Measurements from ENCODE around the gene KRTAP19-7. TPM values are rescaled to one million over a fixed set of nuclear protein-coding genes. Genes with fewer than 3 reads are reported as not detected.

The KRTAP19-7 gene
- total RNA-seq, 1 experiment from 2014 or later: not detected

DNA sequence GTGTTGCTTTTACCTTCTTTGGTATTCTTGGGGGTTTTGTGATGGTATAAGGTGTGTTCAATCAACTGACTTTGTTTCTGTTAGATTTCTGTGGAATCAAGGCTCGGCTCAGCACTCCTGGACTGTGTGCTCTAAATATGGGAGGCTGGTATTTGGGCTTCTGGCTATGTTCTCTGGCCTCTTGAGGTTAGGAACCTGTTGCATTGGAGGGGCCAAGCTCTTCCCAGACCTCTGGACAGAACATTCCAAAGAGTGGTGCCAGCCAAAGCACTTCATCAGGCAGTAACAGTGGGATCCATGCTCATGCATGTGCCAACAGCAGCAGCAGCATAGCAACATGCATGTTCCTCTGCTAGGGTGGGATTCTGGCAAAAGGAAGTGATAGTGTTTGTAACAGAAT, 8.3 kb downstream of the KRTAP19-7 start:
- Histone ChIP-seq H3K9me2 (replicated peaks; ENCODE audit: low read length) (0 out of 2 replicates have a peak, but pooled peaks cover 4% of the 10 kb centered on the region), H3K9ac (ENCODE audit: low read length) (no peak overlapping the region), H3K36me3 (ENCODE audit: low read depth, low read length) (no peaks in the 10 kb centered on the region), H3K4me2 (ENCODE audit: low read length) (no peak overlapping the region), H3K4me1 (ENCODE audit: insufficient read depth, low read length) (no peaks in the 10 kb centered on the region), H3F3A (ENCODE audit: low read length, unreplicated experiment) (no peaks in the 10 kb centered on the region), H3K9me3 (ENCODE audit: low read length) (no peaks in the 10 kb centered on the region), H2AFZ (ENCODE audit: low read length) (no peak overlapping the region), H3K79me2 (ENCODE audit: low read length) (no peaks in the 10 kb centered on the region), H3K27ac (ENCODE audit: low read length) (no peak overlapping the region), H3K27me3 (ENCODE audit: low read length) (no peaks in the 10 kb centered on the region), H3K4me3 (ENCODE audit: low read length) (no peak overlapping the region), H4K20me1 (ENCODE audit: low read length) (no peaks in the 10 kb centered on the region)
- ChIA-PET POLR2A (ENCODE audit: unreplicated experiment) (no interaction called here), CTCF (no interaction called here)
- intact Hi-C loops (cut with micrococcal nuclease): no loop called here
- TF ChIP-seq, protein P1, sequence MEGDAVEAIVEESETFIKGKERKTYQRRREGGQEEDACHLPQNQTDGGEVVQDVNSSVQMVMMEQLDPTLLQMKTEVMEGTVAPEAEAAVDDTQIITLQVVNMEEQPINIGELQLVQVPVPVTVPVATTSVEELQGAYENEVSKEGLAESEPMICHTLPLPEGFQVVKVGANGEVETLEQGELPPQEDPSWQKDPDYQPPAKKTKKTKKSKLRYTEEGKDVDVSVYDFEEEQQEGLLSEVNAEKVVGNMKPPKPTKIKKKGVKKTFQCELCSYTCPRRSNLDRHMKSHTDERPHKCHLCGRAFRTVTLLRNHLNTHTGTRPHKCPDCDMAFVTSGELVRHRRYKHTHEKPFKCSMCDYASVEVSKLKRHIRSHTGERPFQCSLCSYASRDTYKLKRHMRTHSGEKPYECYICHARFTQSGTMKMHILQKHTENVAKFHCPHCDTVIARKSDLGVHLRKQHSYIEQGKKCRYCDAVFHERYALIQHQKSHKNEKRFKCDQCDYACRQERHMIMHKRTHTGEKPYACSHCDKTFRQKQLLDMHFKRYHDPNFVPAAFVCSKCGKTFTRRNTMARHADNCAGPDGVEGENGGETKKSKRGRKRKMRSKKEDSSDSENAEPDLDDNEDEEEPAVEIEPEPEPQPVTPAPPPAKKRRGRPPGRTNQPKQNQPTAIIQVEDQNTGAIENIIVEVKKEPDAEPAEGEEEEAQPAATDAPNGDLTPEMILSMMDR (conservative IDR thresholded peaks at IDR 0.05; ENCODE audit: low read depth, low read length): no peak
- TF ChIP-seq EZH2 (IDR thresholded peaks at IDR 0.05; ENCODE audit: low read length, unreplicated experiment) (no peak), EZH2phosphoT487 (IDR thresholded peaks at IDR 0.05; ENCODE audit: borderline replicate concordance, low read length) (no peak)
- no TSS peak for BruUV-seq (replicated peaks)
- no peak for ATAC-seq
- DNase-seq: no peak

DNA sequence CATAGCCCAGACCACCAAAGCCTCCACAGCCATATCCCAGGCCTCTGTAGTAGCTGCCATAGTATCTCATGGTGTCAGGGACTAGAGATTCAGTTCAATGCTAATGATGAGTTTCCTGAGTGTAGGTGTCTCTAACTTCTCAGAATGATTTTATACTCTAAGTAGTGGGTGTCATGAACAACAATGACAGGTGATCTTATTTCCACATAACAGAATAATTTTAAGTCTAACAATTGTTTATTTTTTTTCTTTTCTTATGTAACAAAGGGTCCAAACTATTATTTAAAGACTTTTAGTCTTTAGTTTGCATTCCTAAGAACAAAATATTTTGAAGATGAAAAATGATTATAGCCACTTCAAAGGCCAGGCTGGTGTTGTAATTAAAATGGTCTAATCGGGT, 19.4 kb downstream of the KRTAP19-7 start, which contains the start of gene KRTAP19-6:
TSS of gene KRTAP19-6 (minus strand) at position 101 of the 400 bp plus-strand sequence. CDS start at position 70, 31 bp downstream.
- TF ChIP-seq, protein P1 (conservative IDR thresholded peaks at IDR 0.05; ENCODE audit: low read depth, low read length): no peak
- TF ChIP-seq EZH2 (IDR thresholded peaks at IDR 0.05; ENCODE audit: low read length, unreplicated experiment): no peak
- no peak for TF ChIP-seq EZH2phosphoT487 (IDR thresholded peaks at IDR 0.05; ENCODE audit: borderline replicate concordance, low read length)

DNA sequence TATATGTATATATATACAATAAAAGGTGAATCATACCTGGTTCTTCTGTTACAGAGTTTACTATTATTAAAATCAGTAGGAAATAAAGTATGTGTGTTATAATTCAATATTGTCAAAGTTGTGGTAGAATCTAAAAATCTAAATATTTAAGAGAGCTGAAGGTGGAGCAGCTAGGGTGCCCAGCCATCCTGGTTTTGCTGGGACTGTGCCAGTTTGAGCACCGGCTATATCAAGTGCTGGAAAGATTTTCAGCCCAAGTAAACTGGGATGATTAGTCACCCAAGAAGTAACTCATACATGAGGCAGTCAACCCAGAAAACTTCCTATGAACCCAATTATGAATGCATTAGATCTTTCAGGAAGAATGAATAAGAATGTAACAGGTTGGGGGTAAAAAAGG, 42.2 kb downstream of the KRTAP19-7 start:
- H3K9me3 ChIP-seq (ENCODE audit: low read length): no peaks in the 10 kb centered on the region
- POLR2A ChIA-PET (ENCODE audit: unreplicated experiment): no interaction called here
- H3K79me2 ChIP-seq (ENCODE audit: low read length): no peaks in the 10 kb centered on the region
- H3K27me3 ChIP-seq (ENCODE audit: low read length): no peaks in the 10 kb centered on the region
- H3K9me2 ChIP-seq (replicated peaks; ENCODE audit: low read length): no peaks in the 10 kb centered on the region
- ATAC-seq: 0 out of 2 replicates have a peak, but pooled peaks have one; percentile 27
- H3K9ac ChIP-seq (ENCODE audit: low read length): no peak overlapping the region
- no peak overlapping the region for H2AFZ ChIP-seq (ENCODE audit: low read length)
- H3K27ac ChIP-seq (ENCODE audit: low read length): no peak overlapping the region
- no peak for TF ChIP-seq EZH2phosphoT487 (IDR thresholded peaks at IDR 0.05; ENCODE audit: borderline replicate concordance, low read length)
- TF ChIP-seq, protein P1 (conservative IDR thresholded peaks at IDR 0.05; ENCODE audit: low read depth, low read length): no peak
- TF ChIP-seq EZH2 (IDR thresholded peaks at IDR 0.05; ENCODE audit: low read length, unreplicated experiment): no peak
- BruUV-seq (replicated peaks): no TSS peak
- DNase-seq: peak; percentile 43
- no peaks in the 10 kb centered on the region for H3K4me1 ChIP-seq (ENCODE audit: insufficient read depth, low read length)
- CTCF ChIA-PET: no interaction called here
- H4K20me1 ChIP-seq (ENCODE audit: low read length): no peaks in the 10 kb centered on the region
- H3K4me3 ChIP-seq (ENCODE audit: low read length): no peak overlapping the region
- H3K4me2 ChIP-seq (ENCODE audit: low read length): no peak overlapping the region
- H3K36me3 ChIP-seq (ENCODE audit: low read depth, low read length): no peaks in the 10 kb centered on the region
- intact Hi-C loops (cut with micrococcal nuclease): no loop called here
- no peaks in the 10 kb centered on the region for H3F3A ChIP-seq (ENCODE audit: low read length, unreplicated experiment)

More for the DNA sequence above, 19.4 kb downstream of the KRTAP19-7 start, which contains the start of gene KRTAP19-6:
- Histone ChIP-seq H3K27me3 (ENCODE audit: low read length) (no peaks in the 10 kb centered on the region), H3K9me3 (ENCODE audit: low read length) (no peaks in the 10 kb centered on the region), H3K9ac (ENCODE audit: low read length) (no peak within 1 kb of the TSS), H3K4me1 (ENCODE audit: insufficient read depth, low read length) (no peaks in the 10 kb centered on the region), H3K36me3 (ENCODE audit: low read depth, low read length) (no peaks in the 10 kb centered on the region), H3K4me2 (ENCODE audit: low read length) (no peak within 1 kb of the TSS), H3K4me3 (ENCODE audit: low read length) (no peak within 1 kb of the TSS), H3K9me2 (replicated peaks; ENCODE audit: low read length) (no peaks in the 10 kb centered on the region), H2AFZ (ENCODE audit: low read length) (no peak within 1 kb of the TSS), H4K20me1 (ENCODE audit: low read length) (no peaks in the 10 kb centered on the region), H3F3A (ENCODE audit: low read length, unreplicated experiment) (no peaks in the 10 kb centered on the region), H3K79me2 (ENCODE audit: low read length) (no peaks in the 10 kb centered on the region), H3K27ac (ENCODE audit: low read length) (no peak within 1 kb of the TSS)
- POLR2A ChIA-PET (ENCODE audit: unreplicated experiment): no interaction called here
- no peak for ATAC-seq
- no peak for DNase-seq
- CTCF ChIA-PET: no interaction called here
- no TSS peak for BruUV-seq (replicated peaks)
- intact Hi-C loops (cut with micrococcal nuclease): no loop called here
